H1 (cell line): ENCODE data around the gene PBX3. TPM values are rescaled to one million over a fixed set of nuclear protein-coding genes. Genes with fewer than 3 reads are reported as not detected.

Experiments
- CTCF ChIA-PET: fragments of 300-600 bp; sonication (Branson Sonifier 250); formaldehyde crosslinking; loops from one replicate; lab custom pipeline; 2021; ENCODE audit not compliant: partially characterized antibody; lab: Charles Lee
- POLR2A ChIA-PET: fragments of 300-600 bp; sonication (Branson Sonifier 250); formaldehyde crosslinking; loops from one replicate; lab custom pipeline; 2021; ENCODE audit warnings: inconsistent platforms; ENCODE audit not compliant: partially characterized antibody; lab: Charles Lee
- DNase-seq, 2 experiments: peaks; one replicate each; pipeline versions ENCODE4 v3.0.0 to v3.0.0-alpha.2; 2010 to 2022; ENCODE audit warnings: low spot score in 2 of 2, low read depth in 1 of 2, mixed read lengths in 1 of 2
- FAIRE-seq: peaks from 2 replicates; lab custom pipeline; 2011; peaks lifted over from hg19 to GRCh38; lab: Jason Lieb, UNC
- H2AFZ ChIP-seq: 2 replicates; pipeline ENCODE4 v1.8.1; 2012; ENCODE audit warnings: low read length, inconsistent platforms
- H2AK5ac ChIP-seq: 2 replicates; pipeline ENCODE4 v1.6.1; 2013; ENCODE audit warnings: low read depth, low read length
- H2BK120ac ChIP-seq: replicated peaks from 2 replicates; pipeline ENCODE3; 2013; ENCODE audit warnings: low read depth, low read length, inconsistent platforms
- H2BK12ac ChIP-seq: 2 replicates; pipeline ENCODE4 v1.6.1; 2013; ENCODE audit warnings: low read depth, low read length
- H2BK15ac ChIP-seq: 2 replicates; pipeline ENCODE4 v1.6.1; 2013; ENCODE audit warnings: low read length
- H2BK20ac ChIP-seq: 2 replicates; pipeline ENCODE4 v1.6.1; 2013; ENCODE audit warnings: low read length
- H2BK5ac ChIP-seq: 2 replicates; pipeline ENCODE4 v1.6.1; 2013; ENCODE audit warnings: low read depth, low read length
- H3K14ac ChIP-seq: 2 replicates; pipeline ENCODE4 v1.6.1; 2013; ENCODE audit warnings: inconsistent platforms; ENCODE audit not compliant: insufficient read length
- H3K18ac ChIP-seq: 2 replicates; pipeline ENCODE4 v1.6.1; 2013; ENCODE audit warnings: low read length; ENCODE audit errors: extremely low read depth
- H3K23ac ChIP-seq: 2 replicates; pipeline ENCODE4 v1.6.1; 2013; ENCODE audit warnings: inconsistent platforms; ENCODE audit not compliant: insufficient read length
- H3K23me2 ChIP-seq: 2 replicates; pipeline ENCODE4 v1.6.1; 2013; ENCODE audit warnings: low read depth, low read length
- H3K27ac ChIP-seq: 2 replicates; pipeline ENCODE4 v1.6.1; 2011; ENCODE audit warnings: low read depth, low read length, inconsistent platforms
- H3K27me3 ChIP-seq, 4 experiments: replicated peaks in 1 of 4; 1 replicate in 1 of 4; 2 replicates in 3 of 4; pipeline versions ENCODE4 v1.6.1 to v1.8.1; 2011 to 2013; ENCODE audit warnings: low read length in 3 of 4, mild to moderate bottlenecking in 3 of 4, inconsistent platforms in 2 of 4, mixed read lengths in 2 of 4, moderate library complexity in 1 of 4; ENCODE audit not compliant: control insufficient read depth in 3 of 4, insufficient read depth in 3 of 4; ENCODE audit errors: extremely low read depth in 1 of 4
- H3K36me3 ChIP-seq, 4 experiments: 2 replicates each; pipeline versions ENCODE4 v1.6.1 to v1.8.1; 2011 to 2013; ENCODE audit warnings: mild to moderate bottlenecking in 4 of 4, low read length in 3 of 4, moderate library complexity in 2 of 4, control low read depth in 1 of 4, inconsistent platforms in 1 of 4; ENCODE audit not compliant: insufficient read depth in 4 of 4, control insufficient read depth in 2 of 4
- H3K4ac ChIP-seq: replicated peaks from 2 replicates; pipeline ENCODE3; 2013; ENCODE audit warnings: low read length, low read depth, mixed read lengths, inconsistent platforms; ENCODE audit not compliant: insufficient read length
- H3K4me1 ChIP-seq, 4 experiments: replicated peaks in 1 of 4; 1 replicate in 1 of 4; 2 replicates in 3 of 4; pipeline versions ENCODE4 v1.6.1 to v1.8.1; 2011 to 2013; ENCODE audit warnings: low read length in 3 of 4, inconsistent platforms in 2 of 4, mixed read lengths in 1 of 4; ENCODE audit not compliant: insufficient read depth in 4 of 4, control insufficient read depth in 3 of 4
- H3K4me2 ChIP-seq, 2 experiments: 2 replicates each; pipeline versions ENCODE4 v1.6.1 to v1.8.1; 2011 to 2013; ENCODE audit warnings: low read depth in 2 of 2, low read length in 2 of 2, control low read depth in 1 of 2, inconsistent platforms in 1 of 2, mild to moderate bottlenecking in 1 of 2; ENCODE audit not compliant: insufficient read depth in 1 of 2
- H3K4me3 ChIP-seq, 4 experiments: fragments of 200-600, 300-600 bp in 1 of 4; sonication (generic), shearing (Covaris generic), sonication (Bioruptor Twin) in 1 of 4; 2 replicates each; pipeline versions ENCODE4 v1.5.1 to v1.8.1; 2011 to 2016; ENCODE audit warnings: low read length in 4 of 4, low read depth in 3 of 4, control low read depth in 2 of 4, inconsistent platforms in 2 of 4, mild to moderate bottlenecking in 2 of 4, mixed read lengths in 1 of 4, moderate library complexity in 1 of 4; ENCODE audit not compliant: insufficient read depth in 2 of 4; ENCODE audit errors: extremely low read depth in 1 of 4
- H3K56ac ChIP-seq: replicated peaks from 2 replicates; pipeline ENCODE3; 2013; ENCODE audit warnings: low read depth, mild to moderate bottlenecking, mixed read lengths, low read length, inconsistent platforms; ENCODE audit not compliant: insufficient read length
- H3K79me1 ChIP-seq: 2 replicates; pipeline ENCODE4 v1.6.1; 2013; ENCODE audit warnings: low read depth, low read length, control low read depth
- H3K79me2 ChIP-seq, 2 experiments: 2 replicates each; pipeline versions ENCODE4 v1.6.1 to v1.8.1; 2012 to 2013; ENCODE audit warnings: low read length in 2 of 2, mild to moderate bottlenecking in 2 of 2, inconsistent platforms in 1 of 2; ENCODE audit not compliant: insufficient read depth in 2 of 2, control insufficient read depth in 1 of 2
- H3K9ac ChIP-seq, 4 experiments: replicated peaks in 1 of 4; 1 replicate in 1 of 4; 2 replicates in 3 of 4; pipeline versions ENCODE4 v1.6.1 to v1.8.1; 2011 to 2013; ENCODE audit warnings: low read depth in 3 of 4, low read length in 3 of 4, control low read depth in 2 of 4, mild to moderate bottlenecking in 2 of 4, moderate library complexity in 2 of 4, inconsistent platforms in 1 of 4; ENCODE audit errors: extremely low read depth in 1 of 4
- H3K9me3 ChIP-seq, 2 experiments: 2 replicates each; pipeline versions ENCODE4 v1.6.1 to v1.8.1; 2012 to 2013; ENCODE audit warnings: mild to moderate bottlenecking in 2 of 2, moderate library complexity in 2 of 2, control low read depth in 1 of 2, inconsistent platforms in 1 of 2, low read depth in 1 of 2, low read length in 1 of 2, mixed read lengths in 1 of 2; ENCODE audit not compliant: insufficient read depth in 2 of 2
- H4K20me1 ChIP-seq, 2 experiments: replicated peaks in 1 of 2; 2 replicates each; pipeline versions ENCODE3 to v1.8.1; 2011 to 2013; ENCODE audit warnings: inconsistent platforms in 2 of 2, low read length in 2 of 2, mild to moderate bottlenecking in 1 of 2; ENCODE audit not compliant: insufficient read depth in 2 of 2, control insufficient read depth in 1 of 2
- H4K5ac ChIP-seq: 2 replicates; pipeline ENCODE4 v1.6.1; 2013; ENCODE audit warnings: low read length, low read depth, mixed read lengths, inconsistent platforms; ENCODE audit not compliant: insufficient read length
- H4K8ac ChIP-seq: 2 replicates; pipeline ENCODE4 v1.8.0; 2013; ENCODE audit warnings: mild to moderate bottlenecking, moderate library complexity, low read length, inconsistent platforms; ENCODE audit not compliant: insufficient read depth; ENCODE audit errors: extremely low read depth
- H4K91ac ChIP-seq: replicated peaks from 2 replicates; pipeline ENCODE3; 2013; ENCODE audit warnings: low read length, mixed read lengths, inconsistent platforms; ENCODE audit not compliant: insufficient read length
- CHD1 ChIP-seq: IDR thresholded peaks from 2 replicates; pipeline ENCODE4 v1.6.1; 2012; ENCODE audit warnings: low read depth, low read length, improper control_type of control experiment
- CTBP2 ChIP-seq: IDR thresholded peaks from 2 replicates; pipeline ENCODE4 v1.7.0; 2011; ENCODE audit warnings: borderline replicate concordance, mild to moderate bottlenecking, moderate library complexity, mixed read lengths, low read length; ENCODE audit not compliant: insufficient read depth, insufficient read length
- EGR1 ChIP-seq: IDR thresholded peaks from 2 replicates; pipeline ENCODE4 v1.6.1; 2011; ENCODE audit warnings: low read depth, low read length, borderline replicate concordance
- HDAC6 ChIP-seq: IDR thresholded peaks from one replicate; pipeline ENCODE4 v1.7.1; 2012; ENCODE audit warnings: low read depth, mild to moderate bottlenecking, inconsistent platforms, low read length, moderate library complexity
- MAX ChIP-seq: IDR thresholded peaks from 2 replicates; pipeline ENCODE4 v1.6.1; 2012; ENCODE audit warnings: inconsistent platforms
- RFX5 ChIP-seq: IDR thresholded peaks from 2 replicates; pipeline ENCODE4 v1.6.1; 2011; ENCODE audit warnings: low read depth, low read length, improper control_type of control experiment, borderline replicate concordance
- SP2 ChIP-seq: IDR thresholded peaks from 2 replicates; pipeline ENCODE4 v1.6.1; 2012; ENCODE audit warnings: mild to moderate bottlenecking, low read length, inconsistent platforms
- WGBS, 2 experiments: shearing (Covaris generic) in 1 of 2; methylation state at CpG; one replicate each; pipeline versions ENCODE4 v1.1.6 to v1.1.7; 2013 to 2015; ENCODE audit warnings: low lambda C conversion rate in 2 of 2, mixed read lengths in 2 of 2, inconsistent platforms in 1 of 2, low coverage in 1 of 2, missing lambda C conversion rate in 1 of 2; ENCODE audit not compliant: insufficient replicate concordance in 2 of 2, insufficient coverage in 1 of 2, insufficient read length in 1 of 2; ENCODE audit errors: extremely low coverage in 1 of 2, missing lambda C conversion rate in 1 of 2; 5-methylcytosine and 5-hydroxymethylcytosine counted together
- polyA plus RNA-seq, 7 experiments: library from polyadenylated mRNA; depleted of rRNA in 3 of 7; stranded (reverse) in 5 of 7; unstranded in 2 of 7; fragments of >200 nt in 5 of 7; fragments of 200-250 nt in 2 of 7; gene quantifications; 1 replicate in 5 of 7; 2 replicates in 1 of 7; 4 replicates in 1 of 7; pipeline versions ENCODE4 v1.2.1 to v1.2.3, GENCODE V29; 2011 to 2013; ENCODE audit warnings: missing spikeins in 2 of 7, mixed read lengths in 2 of 7
- total RNA-seq: library from RNA; stranded (reverse); fragmentation: NEBNext Ultra II Directional; extraction: Animal tissue kit (Norgen Biotek cat#: 25700); gene quantifications from 2 replicates; pipeline ENCODE4 v1.2.1, GENCODE V29; 2021
- TF ChIP-seq, protein P1 (sequence below): IDR thresholded peaks from 2 replicates; pipeline ENCODE4 v1.6.1; 2012; ENCODE audit warnings: inconsistent platforms

Gene PBX3
- total and polyA plus RNA-seq, 2 of the 8 experiments (the other 6 are each of a cell fraction or from before 2014, with no cell fraction given) = 22.7 to 44.3 TPM

DNA sequence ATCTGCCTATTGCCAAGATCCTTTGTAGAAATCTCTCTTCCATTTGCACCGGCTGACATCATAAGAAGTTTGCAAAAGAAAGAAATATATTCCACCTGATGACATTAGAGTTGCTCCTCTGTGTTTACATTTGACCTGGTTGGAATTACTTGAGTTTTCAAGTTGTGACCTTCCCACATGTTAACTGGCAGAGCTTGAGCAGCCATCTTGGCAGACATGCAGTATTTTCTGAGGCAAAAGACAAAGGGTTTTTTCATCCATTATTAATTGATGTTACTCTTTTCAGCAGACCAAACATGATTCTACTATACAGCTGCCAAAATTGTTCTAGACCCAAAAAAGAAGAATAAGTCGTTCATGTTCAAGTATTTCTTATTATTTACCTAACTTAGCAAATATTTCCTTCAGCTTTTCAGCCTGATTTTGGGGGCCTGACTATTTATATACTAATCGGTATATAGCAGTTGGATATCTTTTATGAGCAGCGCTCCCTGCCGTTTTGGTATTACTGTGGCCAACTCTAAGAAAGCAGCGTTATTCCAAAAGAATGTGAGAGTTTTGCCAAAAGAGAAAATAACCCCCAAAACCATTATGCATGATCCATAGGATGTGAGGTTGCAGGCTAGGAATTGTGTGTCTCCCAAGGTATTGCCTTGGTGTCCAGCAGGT is 212.9 kb downstream of the PBX3 start:
- Histone ChIP-seq H2BK5ac (no peak overlapping the region), H3K4ac (no peak overlapping the region), H3K14ac (no peak overlapping the region), H2AFZ (no peak overlapping the region), H3K23ac (no peak overlapping the region), H4K8ac (no peak overlapping the region), H2BK120ac (no peak overlapping the region), H3K18ac (no peak overlapping the region), H2BK15ac (no peak overlapping the region), H3K4me1 (peaks cover 1 to 6% (median 6%) of the 10 kb centered on the region in 4 experiments; a peak in 3 of 7 replicates), H4K5ac (no peak overlapping the region), H4K20me1 (no peaks in the 10 kb centered on the region), H3K27me3 (no peaks in the 10 kb centered on the region), H4K91ac (no peak overlapping the region), H3K79me2 (no peaks in the 10 kb centered on the region), H2BK12ac (no peak overlapping the region), H3K4me3 (no peak overlapping the region), H3K79me1 (0 out of 2 replicates have a peak, but pooled peaks cover 2% of the 10 kb centered on the region), H3K9me3 (no peaks in the 10 kb centered on the region), H3K27ac (no peak overlapping the region), H3K9ac (no peak overlapping the region), H2BK20ac (no peak overlapping the region), H3K23me2 (no peaks in the 10 kb centered on the region), H3K56ac (no peak overlapping the region), H2AK5ac (no peak overlapping the region), H3K4me2 (no peak overlapping the region), H3K36me3 (peaks cover 0 to 13% (median 9%) of the 10 kb centered on the region in 4 experiments; a peak in 6 of 8 replicates)
- CTCF ChIA-PET = interaction anchor here (0.6 to 1.4 kb wide), 2 partner anchors 9 to 1529 kb away, joined by 3 to 5 read pairs; no protein-coding TSS in a partner anchor
- POLR2A ChIA-PET = no interaction called here
- DNase-seq (no peak), FAIRE-seq (no peak)
- TF ChIP-seq CTBP2 = no peak
- no peak for TF ChIP-seq RFX5
- TF ChIP-seq CHD1 = no peak
- TF ChIP-seq, protein P1, sequence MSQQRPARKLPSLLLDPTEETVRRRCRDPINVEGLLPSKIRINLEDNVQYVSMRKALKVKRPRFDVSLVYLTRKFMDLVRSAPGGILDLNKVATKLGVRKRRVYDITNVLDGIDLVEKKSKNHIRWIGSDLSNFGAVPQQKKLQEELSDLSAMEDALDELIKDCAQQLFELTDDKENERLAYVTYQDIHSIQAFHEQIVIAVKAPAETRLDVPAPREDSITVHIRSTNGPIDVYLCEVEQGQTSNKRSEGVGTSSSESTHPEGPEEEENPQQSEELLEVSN = no peak
- TF ChIP-seq SP2 = no peak
- TF ChIP-seq HDAC6 = no peak
- TF ChIP-seq MAX = no peak
- no peak for TF ChIP-seq EGR1
- WGBS, 2 experiments = 92% methylated on average over 6 of the region's 6 CpGs; no CpG with 5 or more reads in 1 of the 2 experiments
